ENCODE measurements around the gene TPST1. TPM values are rescaled to one million over a fixed set of nuclear protein-coding genes. Genes with fewer than 3 reads are reported as not detected.
"Not testable (repeated sequence)": the region's sequence is repeated elsewhere in the genome, so short reads cannot be mapped to it uniquely, and the experiment has no call there.

TPST1 gene
- total RNA-seq (2014; rRNA removed; shearing (Covaris generic)) = 56.6 and 62.3 TPM in 2 replicates
- 32.4 and 38.9 TPM in 2 replicates for polyA plus RNA-seq (2015; cell fraction: cytosol; rRNA removed)
- polyA plus RNA-seq (2015; cell fraction: nucleus; rRNA removed) = 18.4 and 42.3 TPM in 2 replicates

- in situ Hi-C loops (cut with HindIII; ENCODE audit: low pct_unique_long_range_greater_than_20kb, low sequenced_read_pairs) = no loop called here
- peak; percentile 92 for DNase-seq (ENCODE audit: low read depth, low spot score)
Observed at GRCh38 chr7:66204822-66205740, at the start of gene TPST1. Gene TPST1, plus strand, starts transcription at chr7:66205334. Its CDS starts 35,092 bp downstream, at chr7:66240426.

DNA sequence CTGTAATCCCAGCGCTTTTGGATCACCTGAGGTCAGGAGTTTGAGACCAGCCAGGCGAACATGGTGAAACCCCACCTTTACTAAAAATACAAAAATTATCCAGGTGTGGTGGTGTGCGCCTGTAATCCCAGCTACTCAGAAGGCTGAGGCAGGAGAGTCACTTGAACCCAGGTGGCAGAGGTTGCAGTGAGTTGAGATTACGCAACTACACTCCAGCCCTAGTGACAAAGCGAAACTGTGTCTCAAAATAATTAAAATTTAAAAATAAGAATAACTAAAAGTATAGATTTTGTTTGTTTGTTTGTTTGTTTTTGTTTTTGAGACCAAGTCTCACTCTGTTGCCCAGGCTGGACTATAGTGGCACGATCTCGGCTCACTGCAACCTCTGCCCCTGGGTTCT lies 49.1 kb upstream of the TPST1 start:
- DNase-seq (ENCODE audit: low read depth, low spot score); in situ Hi-C loops (cut with HindIII; ENCODE audit: low pct_unique_long_range_greater_than_20kb, low sequenced_read_pairs): not testable (repeated sequence)

GRCh38 chr7:66157060-66157459 lies 48.1 kb upstream of the TPST1 start:
- DNase-seq (ENCODE audit: low read depth, low spot score) = no peak

DNA sequence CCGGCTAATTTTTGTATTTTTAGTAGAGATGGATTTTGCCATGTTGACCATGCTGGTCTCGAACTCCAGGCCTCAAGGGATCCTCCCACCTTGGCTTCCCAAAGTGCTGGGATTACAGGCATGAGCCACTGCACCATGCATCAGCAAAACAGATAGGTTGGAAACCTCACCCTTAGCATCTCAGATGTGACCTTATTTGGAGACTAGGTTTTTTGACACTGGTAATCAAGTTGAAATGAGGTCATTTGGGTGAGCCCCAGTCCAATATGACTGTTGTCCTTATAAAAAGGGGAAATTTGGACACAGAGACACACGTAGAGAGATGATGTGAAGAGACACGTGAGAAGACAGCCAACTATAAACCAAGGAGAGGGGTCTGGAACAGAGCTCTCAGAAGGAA lies 42.5 kb upstream of the TPST1 start:
- DNase-seq (ENCODE audit: low read depth, low spot score) = no peak

More at GRCh38 chr7:66157060-66157459, 48.1 kb upstream of the TPST1 start:
- in situ Hi-C loops (cut with HindIII; ENCODE audit: low pct_unique_long_range_greater_than_20kb, low sequenced_read_pairs) = no loop called here

GRCh38 chr7:66163186-66163610 lies 41.9 kb upstream of the TPST1 start:
- no peak for DNase-seq (ENCODE audit: low read depth, low spot score)
- in situ Hi-C loops (cut with HindIII; ENCODE audit: low pct_unique_long_range_greater_than_20kb, low sequenced_read_pairs) = no loop called here

More for the DNA sequence above, 42.5 kb upstream of the TPST1 start:
- in situ Hi-C loops (cut with HindIII; ENCODE audit: low pct_unique_long_range_greater_than_20kb, low sequenced_read_pairs) = no loop called here

DNA sequence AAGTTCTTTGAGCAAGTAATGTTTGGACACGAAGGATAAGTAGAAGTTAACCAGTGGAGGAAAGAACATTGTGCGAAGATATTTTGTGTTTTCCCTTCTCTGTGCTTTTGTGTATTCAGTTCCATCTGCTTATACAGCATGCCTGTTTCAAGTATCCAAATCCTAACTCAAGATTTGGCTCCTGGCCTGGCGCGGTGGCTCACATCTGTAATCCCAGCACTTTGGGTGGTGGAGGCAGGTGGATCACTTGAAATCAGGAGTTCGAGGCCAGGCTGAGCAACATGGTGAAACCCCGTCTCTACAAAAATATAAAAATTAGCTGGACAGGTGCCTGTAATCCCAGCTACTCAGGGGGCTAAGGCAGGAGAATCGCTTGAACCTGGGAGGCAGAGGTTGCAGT lies 40.8 kb upstream of the TPST1 start:
- in situ Hi-C loops (cut with HindIII; ENCODE audit: low pct_unique_long_range_greater_than_20kb, low sequenced_read_pairs) = no loop called here

DNA sequence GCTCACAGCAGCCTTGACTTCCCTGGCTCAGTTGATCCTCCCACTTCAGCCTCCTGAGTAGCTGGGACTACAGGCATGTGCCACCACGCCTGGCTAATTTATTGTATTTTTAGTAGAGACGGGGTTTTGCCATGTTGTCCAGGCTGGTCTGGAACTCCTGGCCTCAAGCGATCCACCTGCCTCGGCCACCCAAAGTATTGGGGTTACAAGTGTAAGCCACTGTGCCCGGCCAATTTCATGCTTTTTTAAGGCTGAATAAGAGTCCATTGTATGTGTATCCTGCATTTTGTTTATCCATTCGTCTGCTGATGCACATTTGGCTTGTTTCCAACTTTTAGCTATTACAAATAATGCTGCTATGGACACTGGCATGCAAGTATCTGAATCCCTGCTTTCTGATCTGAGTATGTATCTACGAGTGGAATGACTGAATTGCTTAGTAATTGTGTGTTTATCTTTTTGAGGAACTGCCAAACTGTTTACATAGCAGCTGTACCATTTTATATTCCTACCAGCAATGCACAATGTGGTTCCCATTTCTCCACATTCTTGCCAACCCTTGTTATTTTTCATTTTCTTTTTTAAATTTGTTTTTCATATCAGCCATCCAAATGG lies 37.3 kb upstream of the TPST1 start:
- in situ Hi-C loops (cut with HindIII; ENCODE audit: low pct_unique_long_range_greater_than_20kb, low sequenced_read_pairs) = no loop called here
- peak; percentile 78 for DNase-seq (ENCODE audit: low read depth, low spot score)

More for the DNA sequence above, 40.8 kb upstream of the TPST1 start:
- no peak for DNase-seq (ENCODE audit: low read depth, low spot score)

DNA sequence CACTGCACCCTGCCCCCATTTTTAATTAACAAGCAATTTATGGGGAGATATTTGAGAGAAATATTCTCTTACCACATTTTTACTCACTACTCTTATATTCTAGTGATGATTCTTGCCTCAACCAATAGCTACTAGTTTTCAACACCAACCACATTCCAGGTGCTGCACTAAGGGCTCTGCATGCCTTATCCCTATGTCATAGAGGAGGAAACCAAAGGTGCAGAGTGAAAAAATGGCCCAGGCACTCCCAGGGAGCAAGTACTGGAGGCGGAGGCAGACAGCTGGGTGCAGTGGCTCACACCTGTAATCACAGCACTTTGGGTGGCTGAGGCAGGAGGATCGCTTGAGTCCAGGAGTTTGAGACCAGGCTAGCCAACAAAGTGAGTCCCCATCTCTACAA lies 35.5 kb upstream of the TPST1 start:
- in situ Hi-C loops (cut with HindIII; ENCODE audit: low pct_unique_long_range_greater_than_20kb, low sequenced_read_pairs) = no loop called here
- no peak for DNase-seq (ENCODE audit: low read depth, low spot score)

DNA sequence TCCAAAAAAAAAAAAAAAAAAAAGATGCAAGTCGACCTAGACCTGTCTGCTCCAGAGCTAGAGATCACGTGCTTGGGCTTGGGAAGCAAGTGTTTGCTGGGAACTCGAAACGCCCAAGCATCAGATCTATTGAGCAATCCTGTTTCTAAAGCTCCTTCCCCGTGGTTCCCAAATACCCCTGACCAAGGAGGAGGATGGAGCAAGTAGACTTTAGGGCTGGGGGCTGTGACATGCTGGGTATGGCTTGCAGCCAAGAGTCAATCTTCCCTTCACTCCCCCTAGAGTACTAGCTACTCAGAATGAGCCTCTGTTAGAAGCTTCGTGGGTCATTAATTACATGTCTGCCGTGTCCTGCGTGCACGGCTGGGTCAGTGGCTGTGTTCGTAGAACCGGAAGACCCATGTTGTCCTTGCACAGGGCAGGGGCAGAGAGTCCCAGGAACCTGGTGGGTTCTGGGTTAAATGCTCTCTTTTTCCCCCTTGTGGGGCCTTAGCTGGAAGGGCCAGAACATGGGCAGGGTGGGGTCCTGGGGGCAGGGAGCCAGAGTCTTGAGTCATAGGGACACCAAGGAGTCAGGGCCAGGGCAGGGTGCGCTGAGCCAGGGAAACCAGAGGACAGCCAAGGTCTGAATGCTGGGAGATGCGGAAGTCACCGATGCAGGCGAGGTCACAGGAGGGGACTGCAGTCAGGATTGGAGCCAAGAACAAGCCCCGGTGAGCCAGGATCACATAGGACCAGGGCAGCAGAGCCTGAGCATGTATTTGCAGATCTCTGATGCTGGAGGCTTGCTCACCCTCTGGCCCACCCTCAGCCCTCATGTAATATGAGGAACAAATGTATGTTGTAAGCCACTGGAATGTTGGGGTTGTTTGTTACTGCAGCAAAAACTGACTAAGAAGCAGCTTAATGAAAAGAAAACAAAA lies 34.6 kb upstream of the TPST1 start:
- no peak for DNase-seq (ENCODE audit: low read depth, low spot score)
- in situ Hi-C loops (cut with HindIII; ENCODE audit: low pct_unique_long_range_greater_than_20kb, low sequenced_read_pairs) = no loop called here

GRCh38 chr7:66172536-66173401 lies 32.4 kb upstream of the TPST1 start:
- DNase-seq (ENCODE audit: low read depth, low spot score); in situ Hi-C loops (cut with HindIII; ENCODE audit: low pct_unique_long_range_greater_than_20kb, low sequenced_read_pairs): not testable (repeated sequence)

DNA sequence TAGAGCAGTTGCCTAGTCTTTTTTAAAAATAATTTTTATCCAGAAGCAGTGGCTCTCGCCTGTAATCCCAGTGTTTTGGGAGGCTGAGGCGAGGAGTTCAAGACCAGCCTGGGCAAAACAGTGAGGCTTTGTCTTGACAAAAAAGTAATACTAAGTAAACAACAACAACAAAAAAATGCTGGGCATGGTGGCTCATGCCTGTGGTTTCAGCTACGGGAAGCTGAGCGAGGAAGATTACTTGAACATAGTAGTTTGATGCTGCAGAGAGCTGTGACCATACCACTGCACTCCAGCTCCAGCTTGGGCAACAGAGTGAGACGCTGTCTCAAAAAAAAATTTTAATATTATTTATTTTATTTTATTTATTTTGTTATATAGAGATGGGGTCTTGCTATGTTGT lies 31.3 kb upstream of the TPST1 start:
- no peak for DNase-seq (ENCODE audit: low read depth, low spot score)
- in situ Hi-C loops (cut with HindIII; ENCODE audit: low pct_unique_long_range_greater_than_20kb, low sequenced_read_pairs) = no loop called here

GRCh38 chr7:66175006-66175405 lies 30.1 kb upstream of the TPST1 start:
- DNase-seq (ENCODE audit: low read depth, low spot score); in situ Hi-C loops (cut with HindIII; ENCODE audit: low pct_unique_long_range_greater_than_20kb, low sequenced_read_pairs): not testable (repeated sequence)

DNA sequence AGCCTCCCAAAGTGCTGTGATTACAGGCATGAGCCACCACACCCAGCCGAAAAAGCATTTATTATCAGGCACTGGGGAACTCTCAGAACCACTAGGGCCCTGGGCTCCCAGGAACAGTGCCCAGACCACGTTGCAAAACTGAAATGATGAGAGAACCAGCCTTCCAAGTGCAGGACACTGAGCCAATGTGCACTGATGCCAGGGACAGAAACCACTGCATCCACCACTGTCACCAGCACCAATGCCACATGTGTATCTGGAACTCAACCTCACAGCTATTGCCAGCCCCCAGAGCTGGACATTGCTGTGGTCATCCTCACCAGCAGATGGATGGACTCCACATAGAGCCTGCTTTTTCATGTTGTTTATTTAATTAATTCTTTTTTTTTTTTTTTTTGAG lies 28.2 kb upstream of the TPST1 start:
- in situ Hi-C loops (cut with HindIII; ENCODE audit: low pct_unique_long_range_greater_than_20kb, low sequenced_read_pairs) = no loop called here
- no peak for DNase-seq (ENCODE audit: low read depth, low spot score)

DNA sequence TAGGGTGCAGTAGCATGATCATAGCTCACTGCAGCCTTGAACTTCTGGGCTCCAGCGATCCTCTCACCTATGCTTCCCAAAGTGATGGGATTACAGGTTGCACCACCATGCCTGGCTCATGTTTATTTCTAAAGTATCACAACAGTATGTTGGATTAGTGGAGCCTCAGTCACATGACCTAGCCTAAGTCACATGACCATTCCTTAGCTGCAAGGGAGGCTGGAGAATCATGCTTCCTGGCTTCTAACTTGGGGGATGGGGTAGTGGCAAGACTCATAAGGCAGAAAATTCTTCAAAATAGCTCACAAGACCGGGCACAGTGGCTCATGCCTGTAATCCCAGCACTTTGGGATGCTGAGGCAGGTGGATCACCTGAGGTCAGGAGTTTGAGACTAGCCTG lies 26.9 kb upstream of the TPST1 start:
- DNase-seq (ENCODE audit: low read depth, low spot score) = no peak
- in situ Hi-C loops (cut with HindIII; ENCODE audit: low pct_unique_long_range_greater_than_20kb, low sequenced_read_pairs) = no loop called here

GRCh38 chr7:66181329-66181728 lies 23.8 kb upstream of the TPST1 start:
- in situ Hi-C loops (cut with HindIII; ENCODE audit: low pct_unique_long_range_greater_than_20kb, low sequenced_read_pairs) = no loop called here

GRCh38 chr7:66181845-66182244 lies 23.3 kb upstream of the TPST1 start:
- in situ Hi-C loops (cut with HindIII; ENCODE audit: low pct_unique_long_range_greater_than_20kb, low sequenced_read_pairs) = no loop called here
- no peak for DNase-seq (ENCODE audit: low read depth, low spot score)

More at GRCh38 chr7:66181329-66181728, 23.8 kb upstream of the TPST1 start:
- no peak for DNase-seq (ENCODE audit: low read depth, low spot score)

- no peak for DNase-seq (ENCODE audit: low read depth, low spot score)
- in situ Hi-C loops (cut with HindIII; ENCODE audit: low pct_unique_long_range_greater_than_20kb, low sequenced_read_pairs) = no loop called here
Observed at GRCh38 chr7:66182920-66183319, 22.2 kb upstream of the TPST1 start.
